HEK293 (cell line): ENCODE measurements around the gene RAMP1.

ENCODE experiments used
- BCL11B ChIP-seq: fragments of 450-650 bp; formaldehyde crosslinking; IDR thresholded peaks from 2 replicates; pipeline ENCODE4 v1.5.1; 2016; ENCODE audit warnings: low read depth, missing biosample characterization, missing genetic modification characterization
- CTCF ChIP-seq: fragments of 450-650 bp; formaldehyde crosslinking; IDR thresholded peaks from 2 replicates; pipeline ENCODE4 v1.5.1; 2016; ENCODE audit warnings: missing biosample characterization, missing genetic modification characterization
- INSM2 ChIP-seq: fragments of 450-650 bp; formaldehyde crosslinking; IDR thresholded peaks from 2 replicates; pipeline ENCODE4 v1.5.1; 2016; ENCODE audit warnings: missing biosample characterization, missing genetic modification characterization
- KLF10 ChIP-seq: fragments of 450-650 bp; IDR thresholded peaks from 2 replicates; pipeline ENCODE4 v1.5.1; 2018; ENCODE audit warnings: missing biosample characterization, mild to moderate bottlenecking, missing genetic modification characterization
- PBX3 ChIP-seq: sonication (generic); formaldehyde crosslinking; IDR thresholded peaks from 2 replicates; pipeline ENCODE4 v1.8.1; 2022; ENCODE audit warnings: mild to moderate bottlenecking, moderate library complexity, missing genetic modification reagents
- PRDM1 ChIP-seq: fragments of 450-650 bp; formaldehyde crosslinking; IDR thresholded peaks from 2 replicates; pipeline ENCODE4; 2016; ENCODE audit warnings: missing biosample characterization, missing genetic modification characterization
- ZNF211 ChIP-seq: fragments of 450-650 bp; formaldehyde crosslinking; IDR thresholded peaks from 2 replicates; pipeline ENCODE4 v1.5.1; 2016; ENCODE audit warnings: low read depth, missing biosample characterization, missing genetic modification characterization
- ZNF239 ChIP-seq: fragments of 450-650 bp; formaldehyde crosslinking; IDR thresholded peaks from 2 replicates; pipeline ENCODE4 v1.5.1; 2016; ENCODE audit warnings: missing biosample characterization, missing genetic modification characterization
- ZNF529 ChIP-seq: fragments of 450-650 bp; formaldehyde crosslinking; IDR thresholded peaks from 2 replicates; pipeline ENCODE4 v1.5.1; 2017; ENCODE audit warnings: missing genetic modification characterization, missing biosample characterization; ENCODE audit not compliant: insufficient replicate concordance
- ZNF548 ChIP-seq: fragments of 450-650 bp; formaldehyde crosslinking; IDR thresholded peaks from 2 replicates; pipeline ENCODE4 v1.5.1; 2016; ENCODE audit warnings: missing biosample characterization, missing genetic modification characterization
- ZNF707 ChIP-seq: fragments of 450-650 bp; formaldehyde crosslinking; IDR thresholded peaks from 2 replicates; pipeline ENCODE4 v1.5.1; 2016; ENCODE audit warnings: missing biosample characterization, missing genetic modification characterization
- TF ChIP-seq, protein P1 (sequence below): fragments of 450-650 bp; formaldehyde crosslinking; IDR thresholded peaks from 2 replicates; pipeline ENCODE4 v1.5.1; 2016; ENCODE audit warnings: missing biosample characterization, missing genetic modification characterization
- TF ChIP-seq, protein P2 (sequence below): fragments of 450-650 bp; formaldehyde crosslinking; IDR thresholded peaks from 2 replicates; pipeline ENCODE4 v1.5.1; 2016; ENCODE audit warnings: missing biosample characterization, missing genetic modification characterization

DNA sequence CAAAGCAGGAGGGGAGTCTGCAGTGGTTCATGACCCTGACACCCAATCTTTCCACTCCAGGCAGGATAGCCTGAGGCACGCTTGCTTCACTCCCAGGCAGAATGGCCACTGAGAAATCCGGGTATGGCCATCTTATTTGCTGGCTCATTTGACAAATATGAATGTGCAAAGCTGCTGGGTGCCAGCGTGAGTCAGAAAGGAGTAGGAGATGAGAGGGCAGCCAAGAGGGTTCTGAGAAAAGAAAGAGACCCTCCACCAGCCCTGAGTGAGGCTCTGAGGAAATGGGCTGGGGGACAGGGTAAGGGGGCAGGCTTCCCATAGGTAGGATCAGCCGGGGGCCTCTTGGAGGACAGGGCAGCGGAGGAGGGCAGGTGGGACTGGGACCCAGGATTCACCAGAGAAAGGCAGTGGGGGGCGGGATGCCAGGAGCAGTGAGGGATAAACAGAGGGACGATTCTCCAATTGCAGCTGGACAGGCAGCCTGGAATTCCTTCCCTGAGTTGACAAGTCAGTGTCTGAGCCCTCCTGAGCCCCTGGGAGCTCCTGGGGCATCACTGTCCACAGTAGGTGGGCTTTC, 15.2 kb downstream of the RAMP1 start:
- no peak for TF ChIP-seq CTCF (tag by site-specific recombination)
- no peak for TF ChIP-seq INSM2 (tag by site-specific recombination)
- TF ChIP-seq, protein P1, sequence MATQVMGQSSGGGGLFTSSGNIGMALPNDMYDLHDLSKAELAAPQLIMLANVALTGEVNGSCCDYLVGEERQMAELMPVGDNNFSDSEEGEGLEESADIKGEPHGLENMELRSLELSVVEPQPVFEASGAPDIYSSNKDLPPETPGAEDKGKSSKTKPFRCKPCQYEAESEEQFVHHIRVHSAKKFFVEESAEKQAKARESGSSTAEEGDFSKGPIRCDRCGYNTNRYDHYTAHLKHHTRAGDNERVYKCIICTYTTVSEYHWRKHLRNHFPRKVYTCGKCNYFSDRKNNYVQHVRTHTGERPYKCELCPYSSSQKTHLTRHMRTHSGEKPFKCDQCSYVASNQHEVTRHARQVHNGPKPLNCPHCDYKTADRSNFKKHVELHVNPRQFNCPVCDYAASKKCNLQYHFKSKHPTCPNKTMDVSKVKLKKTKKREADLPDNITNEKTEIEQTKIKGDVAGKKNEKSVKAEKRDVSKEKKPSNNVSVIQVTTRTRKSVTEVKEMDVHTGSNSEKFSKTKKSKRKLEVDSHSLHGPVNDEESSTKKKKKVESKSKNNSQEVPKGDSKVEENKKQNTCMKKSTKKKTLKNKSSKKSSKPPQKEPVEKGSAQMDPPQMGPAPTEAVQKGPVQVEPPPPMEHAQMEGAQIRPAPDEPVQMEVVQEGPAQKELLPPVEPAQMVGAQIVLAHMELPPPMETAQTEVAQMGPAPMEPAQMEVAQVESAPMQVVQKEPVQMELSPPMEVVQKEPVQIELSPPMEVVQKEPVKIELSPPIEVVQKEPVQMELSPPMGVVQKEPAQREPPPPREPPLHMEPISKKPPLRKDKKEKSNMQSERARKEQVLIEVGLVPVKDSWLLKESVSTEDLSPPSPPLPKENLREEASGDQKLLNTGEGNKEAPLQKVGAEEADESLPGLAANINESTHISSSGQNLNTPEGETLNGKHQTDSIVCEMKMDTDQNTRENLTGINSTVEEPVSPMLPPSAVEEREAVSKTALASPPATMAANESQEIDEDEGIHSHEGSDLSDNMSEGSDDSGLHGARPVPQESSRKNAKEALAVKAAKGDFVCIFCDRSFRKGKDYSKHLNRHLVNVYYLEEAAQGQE (tag by site-specific recombination): no peak
- no peak for TF ChIP-seq BCL11B (tag by site-specific recombination)
- no peak for TF ChIP-seq PBX3 (CRISPR knock-in tag)
- TF ChIP-seq, protein P2, sequence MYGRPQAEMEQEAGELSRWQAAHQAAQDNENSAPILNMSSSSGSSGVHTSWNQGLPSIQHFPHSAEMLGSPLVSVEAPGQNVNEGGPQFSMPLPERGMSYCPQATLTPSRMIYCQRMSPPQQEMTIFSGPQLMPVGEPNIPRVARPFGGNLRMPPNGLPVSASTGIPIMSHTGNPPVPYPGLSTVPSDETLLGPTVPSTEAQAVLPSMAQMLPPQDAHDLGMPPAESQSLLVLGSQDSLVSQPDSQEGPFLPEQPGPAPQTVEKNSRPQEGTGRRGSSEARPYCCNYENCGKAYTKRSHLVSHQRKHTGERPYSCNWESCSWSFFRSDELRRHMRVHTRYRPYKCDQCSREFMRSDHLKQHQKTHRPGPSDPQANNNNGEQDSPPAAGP (tag by site-specific recombination): no peak
- no peak for TF ChIP-seq ZNF529 (tag by site-specific recombination)
- no peak for TF ChIP-seq ZNF707 (tag by site-specific recombination)
- no peak for TF ChIP-seq ZNF548 (tag by site-specific recombination)
- TF ChIP-seq KLF10 (tag by site-specific recombination): no peak
- no peak for TF ChIP-seq ZNF239 (tag by site-specific recombination)
- no peak for TF ChIP-seq PRDM1 (tag by site-specific recombination)
- no peak for TF ChIP-seq ZNF211
